ENCODE data around the gene MPG. TPM values are rescaled to one million over a fixed set of nuclear protein-coding genes. Genes with fewer than 3 reads are reported as not detected.

Gene MPG
- 126 and 134 TPM in 2 replicates for total RNA-seq

GRCh38 chr16:77807-78443 is at the start of gene MPG:
Gene MPG, plus strand, starts transcription at chr16:78225. Its CDS starts 85 bp downstream, at chr16:78310.

GRCh38 chr16:53346-54236 is 24.4 kb upstream of the MPG start, which contains the start of the genes POLR3K and SNRNP25:
Gene POLR3K, minus strand, starts transcription at chr16:53608. Its CDS starts 22 bp downstream, at chr16:53586.
Gene SNRNP25, plus strand, starts transcription at chr16:53828. Its CDS starts 189 bp downstream, at chr16:54017.

GRCh38 chr16:72561-73548 is 5.2 kb upstream of the MPG start, which contains the start of gene RHBDF1:
Gene RHBDF1, minus strand, starts transcription at chr16:72631. Its CDS starts 7,616 bp downstream, at chr16:65015.

Other genes starting within 250 kb of the MPG start
- gene POLR3K, start 24.6 kb upstream of the MPG start, total RNA-seq: 2.5 and 2.7 TPM in 2 replicates
- 16.4 and 20.7 TPM in 2 replicates for gene SNRNP25, start 24.4 kb upstream of the MPG start, total RNA-seq
- gene RHBDF1, start 5.6 kb upstream of the MPG start, total RNA-seq: 37.0 and 38.4 TPM in 2 replicates
- 22.5 and 29.2 TPM in 2 replicates for gene NPRL3, start 60.4 kb downstream of the MPG start, total RNA-seq
- not detected in 2 replicates for gene HBZ, start 74.4 kb downstream of the MPG start, total RNA-seq
- gene HBM, start 87.8 kb downstream of the MPG start, total RNA-seq: not detected in 2 replicates
- 4.3 TPM in 1 of 2 replicates, not detected in the other for gene HBA2, start 94.7 kb downstream of the MPG start, total RNA-seq
- 11.8 TPM in 1 of 2 replicates, not detected in the other for gene HBA1, start 98.5 kb downstream of the MPG start, total RNA-seq
- 4.1 TPM in 1 of 2 replicates, not detected in the other for gene HBQ1, start 102.2 kb downstream of the MPG start, total RNA-seq
- 22.5 and 26.6 TPM in 2 replicates for gene LUC7L, start 151.2 kb downstream of the MPG start, total RNA-seq
- gene FAM234A, start 156.6 kb downstream of the MPG start, total RNA-seq: 87.7 and 105 TPM in 2 replicates
- 1.7 and 2.9 TPM in 2 replicates for gene RGS11, start 197.7 kb downstream of the MPG start, total RNA-seq
- gene ARHGDIG, start 202.4 kb downstream of the MPG start, total RNA-seq: 0.78 TPM in 1 of 2 replicates, not detected in the other
- gene PDIA2, start 204.9 kb downstream of the MPG start, total RNA-seq: 0.94 TPM in 1 of 2 replicates, not detected in the other

All from cardiac ventricle fibroblast (primary cell).